ENCODE measurements around the gene MIA3.
"Not testable (repeated sequence)": the region's sequence is repeated elsewhere in the genome, so short reads cannot be mapped to it uniquely, and the experiment has no call there.

MIA3 gene

GRCh38 chr1:222622765-222623164, 4.9 kb downstream of the MIA3 start:
- DNase-seq (ENCODE audit: low read depth) = no peak

DNA sequence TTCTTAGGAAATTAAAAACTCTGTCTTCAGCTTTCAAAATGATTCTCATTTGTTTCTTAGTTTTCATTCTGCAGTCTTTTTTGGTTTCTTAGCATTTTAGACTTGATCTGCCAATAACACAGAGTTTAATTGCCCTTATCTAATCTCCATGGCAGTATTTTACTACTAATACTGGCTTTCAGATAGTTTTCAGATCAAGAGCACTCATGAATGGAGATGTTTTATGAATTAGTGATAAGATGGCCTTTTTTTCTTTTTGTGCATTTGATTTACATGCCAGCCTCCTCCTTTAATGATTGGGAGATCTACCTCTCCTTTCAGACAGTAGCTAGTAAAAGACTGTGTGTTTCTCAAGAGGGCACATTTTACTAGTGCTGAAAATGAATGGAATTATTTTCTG, 5.6 kb downstream of the MIA3 start:
- no peak for DNase-seq (ENCODE audit: low read depth)

- DNase-seq (ENCODE audit: low read depth) = no peak
Measured at GRCh38 chr1:222624214-222624613, 6.3 kb downstream of the MIA3 start.

GRCh38 chr1:222627232-222627631, 9.3 kb downstream of the MIA3 start:
- DNase-seq (ENCODE audit: low read depth) = no peak

GRCh38 chr1:222629921-222630535, 12.1 kb downstream of the MIA3 start:
- no peak for DNase-seq (ENCODE audit: low read depth)

GRCh38 chr1:222631611-222632208, 13.8 kb downstream of the MIA3 start:
- no peak for DNase-seq (ENCODE audit: low read depth)

DNA sequence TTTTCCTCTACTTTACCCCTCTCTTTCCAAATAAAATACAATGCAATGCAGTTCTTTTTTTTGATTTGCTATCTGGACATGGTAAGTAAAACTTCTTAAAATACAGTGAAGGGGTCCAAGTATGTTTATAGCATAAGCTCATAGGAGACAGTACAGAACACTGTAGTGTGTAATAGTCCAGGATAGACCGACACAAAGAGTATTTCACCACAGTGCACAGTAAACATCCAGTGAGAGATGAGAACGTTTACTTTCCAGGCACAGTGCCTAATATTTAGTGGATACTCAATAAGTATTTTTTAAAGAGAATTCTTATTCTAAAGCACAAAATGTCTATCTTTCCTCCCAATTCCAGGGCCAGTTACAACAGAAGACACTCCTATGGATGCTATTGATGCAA, 14.9 kb downstream of the MIA3 start:
- DNase-seq (ENCODE audit: low read depth) = no peak

DNA sequence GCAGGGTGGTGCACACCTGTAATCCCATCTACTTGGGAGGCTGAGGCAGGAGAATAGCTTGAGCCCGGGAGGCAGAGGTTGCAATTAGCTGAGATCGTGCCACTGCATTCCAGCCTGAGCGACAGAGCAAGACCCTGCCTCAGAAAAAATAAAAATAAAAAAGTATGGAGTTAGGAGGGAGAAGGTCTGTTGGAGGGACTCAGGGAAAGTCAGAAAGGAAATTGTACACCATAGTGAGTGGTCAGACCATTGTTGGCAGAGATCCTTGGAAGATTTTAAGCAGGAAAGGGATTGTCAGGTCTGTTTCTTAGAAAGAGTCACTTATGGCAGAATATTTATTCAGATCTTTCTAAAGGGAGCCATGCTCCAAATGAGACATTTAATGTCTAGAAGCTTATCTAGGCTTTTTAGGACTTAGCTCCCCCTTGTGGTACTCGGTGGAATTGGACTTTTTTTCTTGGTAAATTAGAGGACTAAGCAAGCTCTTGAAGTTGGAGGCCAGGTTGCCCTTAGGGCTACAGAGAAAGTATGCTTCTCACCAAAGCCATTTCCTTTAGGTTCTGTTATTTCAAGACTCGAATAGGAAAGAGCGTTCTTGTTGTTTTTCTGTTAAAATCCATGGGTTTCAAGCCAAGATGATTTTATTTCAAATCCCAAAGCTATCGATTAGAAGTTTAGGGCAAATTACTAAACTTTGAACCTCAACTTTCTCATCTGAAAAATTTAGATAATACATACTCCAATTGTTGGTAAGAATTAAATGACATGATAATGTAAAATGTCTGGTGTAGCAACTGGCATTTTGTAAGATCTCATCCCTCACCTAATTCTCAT, 16.5 kb downstream of the MIA3 start:
- peak; percentile 56 for DNase-seq (ENCODE audit: low read depth)

DNA sequence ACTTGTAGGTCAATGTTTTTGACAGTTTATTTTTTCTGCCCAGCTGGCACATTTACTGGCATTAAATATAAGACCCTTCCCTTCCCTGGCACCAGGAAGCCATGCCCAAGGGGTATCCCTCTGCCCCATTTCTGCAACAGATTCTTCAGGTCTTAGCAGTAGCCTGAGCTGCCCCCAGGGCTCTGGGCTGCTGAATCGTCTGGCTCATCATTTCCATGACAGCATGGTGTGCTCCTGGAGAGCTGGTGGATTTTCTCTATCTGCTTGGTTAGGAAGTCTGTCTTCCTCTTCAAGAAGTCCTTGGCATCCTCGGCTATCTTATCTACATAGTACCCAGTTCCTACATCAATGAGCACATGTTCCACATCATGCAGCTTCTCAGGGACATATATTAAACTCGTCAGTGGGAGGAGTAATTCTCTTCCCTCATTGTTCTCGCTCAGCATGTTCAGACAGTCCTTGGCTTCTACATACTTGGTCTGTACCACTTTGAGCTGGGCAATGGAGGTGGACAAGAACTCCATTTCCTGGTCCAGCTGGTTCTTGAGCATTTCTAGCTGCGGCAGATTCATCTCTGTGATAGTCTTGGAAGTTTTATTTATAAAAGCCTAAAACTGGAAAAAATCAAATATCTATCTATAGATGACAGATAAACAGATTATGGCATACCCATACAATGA, 23.5 kb downstream of the MIA3 start:
- DNase-seq (ENCODE audit: low read depth) = no peak

DNA sequence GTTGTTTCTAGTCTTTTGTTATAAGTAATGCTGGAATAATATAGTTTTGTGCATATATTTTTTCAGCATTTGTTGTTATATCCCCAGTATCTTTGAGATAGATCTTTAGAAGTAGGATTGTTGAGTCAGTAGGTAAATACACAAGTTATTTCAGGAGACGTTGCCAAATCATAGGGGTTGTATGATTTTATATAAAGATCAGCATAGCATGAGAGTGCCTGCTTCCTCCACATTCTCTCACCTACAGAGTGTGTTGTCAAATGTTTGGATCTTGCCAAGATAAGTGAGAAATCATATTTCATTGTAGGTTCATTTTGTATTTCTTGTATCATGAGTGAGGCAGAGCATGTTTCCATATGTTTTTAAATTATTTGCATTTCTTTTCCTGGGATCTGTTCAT, 24.6 kb downstream of the MIA3 start:
- DNase-seq (ENCODE audit: low read depth) = no peak

- DNase-seq (ENCODE audit: low read depth) = no peak
Measured at GRCh38 chr1:222643606-222643937, 25.7 kb downstream of the MIA3 start.

DNA sequence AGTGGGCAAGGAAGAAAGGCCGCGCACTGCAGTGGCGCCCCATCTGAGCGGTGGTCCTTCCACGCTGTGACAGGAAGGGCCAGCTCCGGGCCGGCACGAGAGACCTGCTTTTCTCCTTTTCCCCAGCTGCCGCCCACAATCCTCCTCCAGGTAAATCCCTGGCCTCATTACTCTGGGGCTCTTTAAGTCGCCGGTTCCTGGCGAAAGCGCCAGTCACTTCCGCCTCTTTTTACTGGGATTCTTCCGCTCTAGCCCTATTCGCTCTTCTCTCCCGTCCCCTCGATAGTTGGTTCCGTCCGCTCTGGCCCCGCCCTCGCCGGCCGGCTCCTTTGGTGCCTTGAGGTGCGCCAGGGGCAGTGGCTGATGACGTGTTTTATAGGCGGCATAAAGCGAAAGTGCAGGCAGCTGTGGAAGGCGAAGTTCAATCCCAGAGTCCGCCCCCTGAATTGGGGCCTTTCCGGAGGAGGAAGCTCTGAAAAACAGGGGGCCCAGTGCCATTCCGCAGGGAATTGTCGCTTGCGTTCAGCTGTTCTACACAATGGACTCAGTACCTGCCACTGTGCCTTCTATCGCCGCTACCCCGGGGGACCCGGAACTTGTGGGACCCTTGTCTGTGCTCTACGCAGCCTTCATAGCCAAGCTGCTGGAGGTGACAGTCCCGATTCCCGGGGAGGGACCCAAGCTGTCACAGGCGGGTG, 26.2 kb downstream of the MIA3 start:
- peak; percentile 92 for DNase-seq (ENCODE audit: low read depth)

GRCh38 chr1:222644636-222644980, 26.7 kb downstream of the MIA3 start:
- DNase-seq (ENCODE audit: low read depth) = no peak

DNA sequence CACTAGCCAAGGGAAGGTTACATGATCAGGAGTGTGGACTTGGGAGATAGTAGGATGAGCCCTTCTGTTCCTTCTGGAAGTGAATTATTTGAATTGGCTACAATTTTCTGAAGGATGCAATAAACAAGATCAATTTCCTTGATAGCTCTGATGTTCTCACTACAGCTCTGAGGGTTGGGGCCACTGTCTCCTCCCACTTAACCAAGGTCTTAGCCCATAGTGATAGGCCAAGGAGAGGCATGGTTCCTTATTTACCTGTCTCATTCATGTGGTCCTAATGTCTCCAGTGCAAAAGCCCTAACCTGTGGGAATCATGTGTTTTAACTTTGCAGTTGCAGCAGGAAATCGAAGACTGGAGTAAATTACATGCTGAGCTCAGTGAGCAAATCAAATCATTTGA, 34.8 kb downstream of the MIA3 start:
- DNase-seq (ENCODE audit: low read depth) = no peak

GRCh38 chr1:222653178-222653827, 35.4 kb downstream of the MIA3 start:
- DNase-seq (ENCODE audit: low read depth) = no peak

DNA sequence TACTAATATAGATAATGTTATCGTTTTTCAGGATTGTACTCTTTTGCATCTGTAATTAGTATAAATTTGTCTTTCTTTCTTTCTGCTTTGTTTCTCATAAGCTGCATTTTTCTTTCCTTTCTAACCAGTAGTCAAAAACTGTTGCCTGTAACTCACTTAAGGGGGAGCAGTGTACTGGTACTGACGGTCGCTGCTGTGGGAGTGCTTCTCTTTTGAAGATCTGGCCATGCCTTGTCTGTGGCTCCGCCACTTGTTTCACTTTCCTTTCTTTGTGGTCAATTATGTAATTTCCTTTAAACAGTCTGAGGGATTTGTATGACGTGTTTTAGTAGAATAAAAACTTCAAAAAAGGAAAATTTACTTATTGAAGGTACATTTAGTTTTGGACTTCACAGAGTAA, 37.0 kb downstream of the MIA3 start:
- DNase-seq (ENCODE audit: low read depth) = peak; percentile 46

GRCh38 chr1:222656391-222657155, 38.7 kb downstream of the MIA3 start:
- DNase-seq (ENCODE audit: low read depth) = no peak

- DNase-seq (ENCODE audit: low read depth) = no peak
Measured at GRCh38 chr1:222657899-222658298, 40.0 kb downstream of the MIA3 start.

GRCh38 chr1:222663431-222663934, 45.6 kb downstream of the MIA3 start:
- no peak for DNase-seq (ENCODE audit: low read depth)

DNA sequence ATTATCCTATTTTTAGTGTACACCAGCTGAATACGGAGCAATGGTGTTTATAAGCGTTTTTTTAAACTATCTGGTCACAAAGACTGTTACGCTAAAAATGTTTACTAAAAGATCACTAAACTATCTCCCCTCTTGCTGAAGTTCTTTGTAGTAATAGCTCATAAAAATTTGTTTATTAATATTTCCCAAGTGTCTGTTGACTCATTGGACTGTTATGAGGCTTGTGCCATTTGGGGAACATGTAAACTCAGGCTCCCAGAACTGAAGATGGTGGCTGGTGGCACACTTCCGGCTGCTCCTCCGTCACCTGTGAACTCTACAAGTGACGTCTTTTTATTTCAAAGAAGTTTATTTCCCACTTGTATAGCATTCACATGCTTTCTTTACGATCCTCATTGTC, 48.1 kb downstream of the MIA3 start:
- DNase-seq (ENCODE audit: low read depth) = no peak

- DNase-seq (ENCODE audit: low read depth) = not testable (repeated sequence)
Measured at GRCh38 chr1:222668184-222668583, 50.3 kb downstream of the MIA3 start.

Data from activated T-cell treated with anti-CD3 and anti-CD28 coated beads for 1 hour (primary cell).